Measurements from ENCODE around the gene ATL2. TPM values are rescaled to one million over a fixed set of nuclear protein-coding genes. Genes with fewer than 3 reads are reported as not detected.

ATL2 gene
- total RNA-seq, 2 donors from 2014 or later, result 54.9 to 66.5 TPM

DNA sequence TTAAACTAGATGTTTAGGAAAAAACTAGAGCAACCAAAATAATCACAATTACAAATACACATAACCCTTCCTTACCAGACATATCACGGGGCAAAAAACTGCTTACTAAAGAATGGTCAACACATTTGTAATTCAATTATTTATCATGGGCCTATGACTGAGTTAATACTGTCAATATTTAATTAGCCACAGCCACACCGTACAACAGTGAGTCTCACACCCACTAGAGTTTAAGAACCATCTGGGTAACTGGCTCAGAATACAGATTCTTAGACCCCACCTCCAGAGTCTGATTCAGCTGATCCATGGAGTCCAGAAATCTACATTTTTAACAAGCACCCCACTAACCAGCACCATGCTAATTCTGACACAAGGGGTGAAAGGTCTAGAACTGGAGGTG is 14.8 kb downstream of the ATL2 start:
- Histone ChIP-seq H3K9ac (ENCODE audit: low read depth in 2 of 2, low read length in 2 of 2) (no peak overlapping the region), H3K4me1 (no peaks in the 10 kb centered on the region), H3K27ac (no peak overlapping the region), H3K36me3 (no peaks in the 10 kb centered on the region), H3K27me3 (no peaks in the 10 kb centered on the region), H3K4me3 (no peak overlapping the region), H3K9me3 (no peaks in the 10 kb centered on the region)
- intact Hi-C loops (cut with DNase I), result no loop called here
- no peak for DNase-seq
- TF ChIP-seq, protein P1, sequence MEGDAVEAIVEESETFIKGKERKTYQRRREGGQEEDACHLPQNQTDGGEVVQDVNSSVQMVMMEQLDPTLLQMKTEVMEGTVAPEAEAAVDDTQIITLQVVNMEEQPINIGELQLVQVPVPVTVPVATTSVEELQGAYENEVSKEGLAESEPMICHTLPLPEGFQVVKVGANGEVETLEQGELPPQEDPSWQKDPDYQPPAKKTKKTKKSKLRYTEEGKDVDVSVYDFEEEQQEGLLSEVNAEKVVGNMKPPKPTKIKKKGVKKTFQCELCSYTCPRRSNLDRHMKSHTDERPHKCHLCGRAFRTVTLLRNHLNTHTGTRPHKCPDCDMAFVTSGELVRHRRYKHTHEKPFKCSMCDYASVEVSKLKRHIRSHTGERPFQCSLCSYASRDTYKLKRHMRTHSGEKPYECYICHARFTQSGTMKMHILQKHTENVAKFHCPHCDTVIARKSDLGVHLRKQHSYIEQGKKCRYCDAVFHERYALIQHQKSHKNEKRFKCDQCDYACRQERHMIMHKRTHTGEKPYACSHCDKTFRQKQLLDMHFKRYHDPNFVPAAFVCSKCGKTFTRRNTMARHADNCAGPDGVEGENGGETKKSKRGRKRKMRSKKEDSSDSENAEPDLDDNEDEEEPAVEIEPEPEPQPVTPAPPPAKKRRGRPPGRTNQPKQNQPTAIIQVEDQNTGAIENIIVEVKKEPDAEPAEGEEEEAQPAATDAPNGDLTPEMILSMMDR (IDR thresholded peaks at IDR 0.05), result no peak

DNA sequence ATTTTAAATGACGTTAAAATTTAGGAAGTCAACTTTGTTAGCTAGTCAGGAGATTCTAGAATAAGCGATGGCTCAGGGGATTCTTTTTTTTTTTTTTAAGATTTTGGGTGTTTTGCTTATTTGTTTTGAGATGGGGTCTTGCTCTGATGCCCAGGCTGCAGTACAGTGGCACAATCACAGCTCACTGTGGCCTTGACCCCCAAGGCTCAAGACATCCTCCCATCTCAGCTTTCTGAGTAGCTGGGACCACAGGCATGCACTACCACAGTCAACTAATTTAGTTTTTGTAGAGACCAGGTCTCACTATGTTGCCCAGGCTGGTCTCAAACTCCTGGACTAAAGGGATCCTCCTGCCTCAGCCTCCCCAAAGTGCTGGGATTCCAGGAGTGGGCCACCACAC is 16.9 kb downstream of the ATL2 start:
- TF ChIP-seq, protein P1 (IDR thresholded peaks at IDR 0.05), result no peak
- no peak for DNase-seq
- no peaks in the 10 kb centered on the region for H3K4me1 ChIP-seq

DNA sequence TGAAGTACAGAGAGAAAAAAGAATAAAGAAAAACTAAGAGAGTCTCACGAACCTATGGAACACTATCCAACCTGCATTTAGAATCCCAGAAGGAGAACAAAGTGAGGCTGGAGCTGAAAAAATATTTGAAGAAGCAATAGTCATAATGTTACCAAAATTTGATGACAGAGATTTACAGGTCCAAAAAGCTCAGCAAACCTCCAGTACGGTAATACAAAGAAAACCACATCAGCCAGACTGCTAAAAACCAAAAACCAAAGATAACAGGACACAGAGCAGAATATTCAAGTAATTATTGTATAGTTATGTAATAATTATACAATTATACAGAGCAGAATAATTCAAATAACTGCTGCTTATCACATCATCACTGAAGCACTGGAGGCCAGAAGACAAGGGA is 23.7 kb downstream of the ATL2 start:
- TF ChIP-seq, protein P1 (IDR thresholded peaks at IDR 0.05), result no peak
- no peak for DNase-seq
- Histone ChIP-seq H3K4me1 (no peaks in the 10 kb centered on the region), H3K9ac (ENCODE audit: low read depth in 2 of 2, low read length in 2 of 2) (no peak overlapping the region), H3K36me3 (no peaks in the 10 kb centered on the region), H3K27ac (no peak overlapping the region), H3K9me3 (no peaks in the 10 kb centered on the region), H3K27me3 (no peaks in the 10 kb centered on the region), H3K4me3 (no peak overlapping the region)
- intact Hi-C loops (cut with DNase I), result no loop called here

More for the DNA sequence above, 16.9 kb downstream of the ATL2 start:
- Histone ChIP-seq H3K27me3 (no peaks in the 10 kb centered on the region), H3K27ac (no peak overlapping the region), H3K9ac (ENCODE audit: low read depth in 2 of 2, low read length in 2 of 2) (no peak overlapping the region), H3K4me3 (no peak overlapping the region), H3K9me3 (no peaks in the 10 kb centered on the region), H3K36me3 (no peaks in the 10 kb centered on the region)
- intact Hi-C loops (cut with DNase I), result no loop called here

DNA sequence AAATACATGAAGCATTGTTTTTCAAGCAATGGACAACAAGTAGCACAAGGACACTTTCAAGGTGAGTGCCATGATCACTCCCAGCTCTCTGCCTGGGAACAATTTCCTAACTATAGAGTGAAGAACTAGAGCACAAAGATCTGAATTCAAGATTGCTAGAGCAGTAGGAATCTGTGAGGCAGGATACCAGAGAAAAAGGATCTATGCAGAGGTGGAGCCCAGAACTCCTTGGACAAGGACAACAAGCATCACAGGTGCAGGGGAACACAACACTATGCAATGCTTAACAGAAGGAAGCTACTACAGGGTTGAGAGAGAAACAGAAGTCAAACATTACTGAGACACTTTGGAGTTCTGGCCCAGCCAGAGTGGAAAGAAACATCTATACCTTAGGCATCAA is 24.7 kb downstream of the ATL2 start:
- intact Hi-C loops (cut with DNase I), result no loop called here
- no peak overlapping the region for H3K27ac ChIP-seq
- H3K27me3 ChIP-seq, result no peaks in the 10 kb centered on the region
- no peak overlapping the region for H3K4me3 ChIP-seq
- H3K36me3 ChIP-seq, result no peaks in the 10 kb centered on the region
- DNase-seq, result no peak
- TF ChIP-seq, protein P1 (IDR thresholded peaks at IDR 0.05), result no peak
- H3K4me1 ChIP-seq, result no peaks in the 10 kb centered on the region
- no peak overlapping the region for H3K9ac ChIP-seq (ENCODE audit: low read depth in 2 of 2, low read length in 2 of 2)
- no peaks in the 10 kb centered on the region for H3K9me3 ChIP-seq

DNA sequence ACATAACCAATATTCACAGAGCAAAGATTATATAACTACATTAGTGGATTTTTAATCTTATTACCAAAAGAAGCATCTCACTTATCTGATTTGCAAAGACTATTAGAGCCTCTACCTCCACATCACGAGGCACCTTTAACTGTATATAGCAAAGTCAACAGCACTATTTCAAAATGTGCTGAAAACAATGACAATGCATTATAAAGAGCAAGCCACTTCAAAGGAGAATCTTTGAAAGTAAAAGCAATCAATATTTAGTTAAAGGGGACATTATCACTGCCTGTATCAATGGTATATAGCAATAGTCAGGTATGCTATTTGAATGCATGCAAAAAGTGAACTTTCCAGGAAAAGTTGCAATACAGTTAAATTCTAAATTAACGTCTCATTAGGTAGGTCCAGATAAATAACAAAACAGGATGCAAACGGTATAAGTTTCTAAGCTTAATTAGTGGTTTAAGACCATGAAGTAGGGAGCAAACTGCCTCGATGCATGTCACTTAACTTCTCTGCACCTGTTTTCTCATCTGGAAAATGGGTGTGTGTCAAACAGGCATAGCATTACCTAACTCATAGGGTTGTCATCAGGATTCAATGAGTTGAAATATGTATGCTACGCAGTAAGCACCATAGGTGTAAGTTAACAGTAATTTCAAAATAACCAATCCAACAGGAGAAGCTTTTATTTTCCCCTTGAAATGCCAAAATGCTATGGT is 31.6 kb downstream of the ATL2 start:
- no peak for DNase-seq
- intact Hi-C loops (cut with DNase I), result no loop called here
- Histone ChIP-seq H3K36me3 (no peaks in the 10 kb centered on the region), H3K27me3 (no peaks in the 10 kb centered on the region), H3K4me1 (no peaks in the 10 kb centered on the region), H3K4me3 (no peak overlapping the region), H3K27ac (no peak overlapping the region), H3K9ac (ENCODE audit: low read depth in 2 of 2, low read length in 2 of 2) (no peak overlapping the region), H3K9me3 (no peaks in the 10 kb centered on the region)
- TF ChIP-seq, protein P1 (IDR thresholded peaks at IDR 0.05), result no peak
